HG02763 (cell line): ENCODE measurements around the gene ADAM10.

Source experiments
- ATAC-seq: cut with Tn5 transposase; IDR thresholded peaks from one replicate; pipeline ENCODE4 v1.9.1; 2021; ENCODE audit warnings: mild to moderate bottlenecking, moderate library complexity; ENCODE audit not compliant: unreplicated experiment

ADAM10 gene

GRCh38 chr15:58556028-58556361, 193.5 kb downstream of the ADAM10 start:
- ATAC-seq = no peak

GRCh38 chr15:58555162-58556027, 194.1 kb downstream of the ADAM10 start:
- ATAC-seq = no peak

GRCh38 chr15:58554758-58555157, 194.7 kb downstream of the ADAM10 start:
- no peak for ATAC-seq

GRCh38 chr15:58553365-58553918, 196.1 kb downstream of the ADAM10 start:
- no peak for ATAC-seq

GRCh38 chr15:58552505-58553364, 196.8 kb downstream of the ADAM10 start:
- no peak for ATAC-seq

- no peak for ATAC-seq
These were observed 197.6 kb downstream of the ADAM10 start for GRCh38 chr15:58551764-58552504.

- ATAC-seq = no peak
These were observed 198.3 kb downstream of the ADAM10 start for GRCh38 chr15:58551084-58551763.

- ATAC-seq = no peak
These were observed 199.8 kb downstream of the ADAM10 start for GRCh38 chr15:58549785-58550074.

- ATAC-seq = no peak
These were observed 200.3 kb downstream of the ADAM10 start for GRCh38 chr15:58549013-58549784.

GRCh38 chr15:58548308-58549012, 201.0 kb downstream of the ADAM10 start:
- no peak for ATAC-seq

GRCh38 chr15:58547628-58548307, 201.7 kb downstream of the ADAM10 start:
- no peak for ATAC-seq

- ATAC-seq = no peak
These were observed 202.6 kb downstream of the ADAM10 start for GRCh38 chr15:58546635-58547627.

- no peak for ATAC-seq
These were observed 203.4 kb downstream of the ADAM10 start for GRCh38 chr15:58546066-58546591.

GRCh38 chr15:58545307-58546065, 204.0 kb downstream of the ADAM10 start:
- no peak for ATAC-seq

- ATAC-seq = no peak
These were observed 204.8 kb downstream of the ADAM10 start for GRCh38 chr15:58544756-58545155.

GRCh38 chr15:58543664-58544335, 205.7 kb downstream of the ADAM10 start:
- no peak for ATAC-seq
